Tongue (tissue), 2 donors: Measurements from ENCODE around the gene FAM149B1. TPM values are rescaled to one million over a fixed set of nuclear protein-coding genes. Genes with fewer than 3 reads are reported as not detected.
"Not testable (repeated sequence)": the region's sequence is repeated elsewhere in the genome, so short reads cannot be mapped to it uniquely, and the experiment has no call there.

Experiments
- DNase-seq: peaks from one replicate; pipeline ENCODE4 v3.0.0-alpha.2; 2015
- total RNA-seq: library from RNA; depleted of rRNA; stranded (reverse); fragments of >200 nt; gene quantifications from one replicate; pipeline ENCODE4 v1.2.3, GENCODE V29; 2014

The FAM149B1 gene
- total RNA-seq: 29.0 TPM

DNA sequence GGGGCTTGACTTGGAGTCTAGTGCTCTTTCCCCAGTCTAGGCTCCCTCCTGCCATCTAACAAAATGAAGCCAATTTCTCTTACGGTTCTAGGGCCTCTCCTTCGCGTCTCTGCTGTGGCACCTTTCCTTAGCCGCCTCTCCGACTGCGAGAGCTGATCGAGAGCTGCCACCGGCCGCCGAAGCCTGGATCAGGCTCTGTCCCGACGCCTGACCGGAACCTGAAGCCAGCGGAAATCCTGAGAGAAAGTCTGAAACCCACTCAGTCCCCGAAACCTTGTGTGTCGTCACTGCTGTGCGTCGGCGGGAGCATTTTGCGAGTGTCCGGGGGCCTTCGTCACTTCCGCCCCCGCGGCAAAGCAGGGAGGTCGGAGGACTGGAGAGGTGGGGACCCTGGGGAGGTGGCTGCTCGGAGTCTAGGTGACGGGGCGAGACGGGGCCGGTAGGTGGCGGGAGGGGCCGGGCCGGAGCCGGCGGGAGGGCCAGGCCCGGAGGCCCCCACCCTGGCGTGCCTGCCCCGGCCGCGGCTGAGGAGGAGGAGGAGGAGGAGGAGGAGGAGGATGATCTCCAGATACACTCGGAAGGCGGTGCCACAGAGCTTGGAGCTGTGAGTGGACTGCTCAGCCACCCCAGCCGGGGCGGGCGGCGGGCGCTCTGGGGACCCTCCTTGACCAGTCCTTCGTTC, at the start of gene FAM149B1, which contains the start of gene ECD:
Gene FAM149B1, plus strand, starts transcription at position 337 of the 682 bp plus-strand sequence. Its CDS starts 221 bp downstream, at position 558.
Gene ECD, minus strand, starts transcription at position 226 of the 682 bp plus-strand sequence. CDS start 4,071 bp downstream, outside the sequence.
- peak; percentile 99 for DNase-seq

DNA sequence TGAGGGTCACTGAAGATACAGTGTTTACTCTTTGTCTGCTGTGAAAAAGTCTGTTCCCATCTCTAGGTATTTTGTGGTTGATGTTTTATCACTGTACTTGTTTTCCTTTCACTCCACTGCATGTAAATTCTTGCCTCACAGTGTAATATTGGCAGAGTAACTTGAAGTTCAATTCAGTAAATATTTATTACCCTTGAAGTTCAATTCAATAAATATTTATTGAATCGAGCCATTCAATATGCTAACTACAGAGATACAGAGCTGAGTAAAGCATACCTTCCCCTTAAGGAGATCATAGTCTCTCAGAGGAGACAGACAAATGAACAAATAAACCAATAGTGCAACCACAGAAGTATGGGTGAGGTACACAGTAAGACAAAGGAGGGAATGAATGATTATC, 48.5 kb upstream of the FAM149B1 start:
- DNase-seq: no peak

DNA sequence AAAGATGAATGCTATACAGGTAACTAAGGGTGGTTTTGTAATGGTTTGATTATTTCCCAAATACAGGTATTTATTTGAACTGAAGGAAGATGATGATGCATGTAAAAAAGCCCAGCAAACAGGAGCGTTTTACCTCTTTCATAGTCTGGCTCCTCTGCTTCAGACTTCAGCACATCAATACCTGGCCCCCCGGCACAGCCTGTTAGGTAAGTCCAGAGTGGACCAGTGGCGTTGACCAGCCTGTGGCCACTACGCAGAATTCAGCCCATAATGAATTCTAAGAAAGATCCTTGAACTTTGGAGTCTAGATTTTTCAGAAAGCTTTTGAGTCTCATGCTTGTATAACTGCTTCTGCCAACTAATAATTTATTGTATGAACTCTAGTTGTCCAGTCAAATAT, 48.0 kb upstream of the FAM149B1 start:
- DNase-seq: no peak

DNA sequence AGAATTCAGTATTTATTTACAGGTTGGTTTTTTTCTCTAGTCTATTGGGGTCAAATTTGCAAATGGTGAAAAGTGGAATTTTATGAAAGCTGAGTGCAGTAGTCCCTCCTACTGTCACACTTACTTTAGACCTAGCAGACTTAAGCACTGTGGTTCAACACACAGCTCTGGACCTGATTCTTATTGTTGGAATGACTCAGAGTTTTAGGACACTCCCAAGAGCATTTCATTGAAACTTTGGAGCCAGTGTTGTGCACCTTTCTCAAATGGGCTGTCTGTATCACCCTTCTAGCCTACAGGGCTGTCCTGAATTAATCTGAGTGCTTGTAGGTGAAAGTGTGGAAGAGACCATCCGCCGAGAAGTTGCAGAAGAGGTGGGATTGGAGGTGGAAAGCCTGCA, 41.6 kb upstream of the FAM149B1 start:
- no peak for DNase-seq

DNA sequence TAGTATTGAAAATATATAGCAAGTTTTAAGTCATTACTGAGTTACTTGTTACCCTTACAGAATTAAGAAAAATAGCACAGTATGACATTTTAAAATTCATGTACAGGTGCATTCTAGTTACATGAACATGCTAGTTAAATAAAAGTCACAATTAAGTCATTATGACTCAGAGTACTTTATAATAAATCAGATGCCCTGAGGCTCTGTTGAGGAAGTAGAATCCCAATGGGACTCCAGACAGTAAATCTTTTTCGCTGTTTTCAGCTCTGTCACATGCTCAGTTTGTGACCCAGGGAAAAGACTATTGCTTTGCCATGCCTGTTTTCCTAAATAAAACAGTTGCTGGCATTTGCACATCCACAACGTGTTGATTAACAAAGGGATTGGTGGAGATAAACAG, 36.6 kb upstream of the FAM149B1 start:
- DNase-seq: no peak

DNA sequence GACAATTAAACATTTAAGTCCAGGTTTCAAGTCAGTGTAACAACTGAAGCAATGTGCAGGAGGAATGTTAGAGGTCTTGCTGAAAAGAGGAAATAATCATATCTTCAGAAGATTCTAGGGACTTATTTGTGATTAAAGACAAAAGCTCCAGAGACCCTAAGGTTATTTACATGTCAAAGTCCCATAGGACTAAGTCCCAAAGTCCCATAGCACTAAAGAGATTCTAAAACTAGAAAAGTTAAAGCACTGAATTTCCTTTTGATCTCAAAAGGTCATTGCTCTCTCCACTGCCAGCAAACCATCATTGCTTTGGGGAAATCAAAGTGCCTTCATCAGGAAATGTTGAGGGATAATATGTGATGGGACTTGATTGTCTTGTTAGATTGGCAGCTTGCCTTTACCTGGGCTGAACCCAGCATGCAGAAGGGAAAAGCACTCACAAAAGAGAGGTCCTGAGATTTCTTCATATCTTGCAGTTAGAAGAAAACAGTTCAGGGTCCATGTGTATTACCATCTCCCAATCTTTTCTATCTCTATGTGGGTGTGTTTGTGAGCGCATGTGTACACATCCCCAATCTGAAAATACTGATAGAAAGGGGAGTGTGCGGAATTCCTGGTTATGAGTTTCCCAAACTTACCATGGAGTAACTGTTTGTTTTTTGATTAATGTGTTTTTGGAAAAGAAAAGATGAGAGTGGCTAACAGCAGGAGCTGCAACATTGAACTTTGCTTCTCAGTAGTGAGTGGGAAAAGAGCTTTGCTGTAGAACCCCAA, 35.8 kb upstream of the FAM149B1 start:
- DNase-seq: no peak

DNA sequence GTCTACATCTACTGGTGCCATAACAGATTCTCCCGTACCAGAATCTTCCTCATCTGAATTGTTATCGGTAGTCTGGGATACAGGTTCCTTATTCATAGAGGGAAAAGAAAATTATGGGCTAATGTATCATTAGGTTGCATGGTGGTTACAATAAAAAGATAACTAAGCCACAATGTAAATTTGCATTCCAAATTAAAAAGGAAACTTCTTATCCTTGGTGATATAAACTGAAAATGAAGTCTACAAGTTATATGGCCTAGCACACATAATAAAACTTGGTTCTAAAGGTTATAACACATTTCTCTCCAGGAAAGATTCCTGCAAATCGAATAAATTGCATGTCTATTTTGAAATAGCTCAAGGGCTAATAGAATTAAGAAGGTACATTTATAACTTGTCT, 33.2 kb upstream of the FAM149B1 start:
- no peak for DNase-seq

DNA sequence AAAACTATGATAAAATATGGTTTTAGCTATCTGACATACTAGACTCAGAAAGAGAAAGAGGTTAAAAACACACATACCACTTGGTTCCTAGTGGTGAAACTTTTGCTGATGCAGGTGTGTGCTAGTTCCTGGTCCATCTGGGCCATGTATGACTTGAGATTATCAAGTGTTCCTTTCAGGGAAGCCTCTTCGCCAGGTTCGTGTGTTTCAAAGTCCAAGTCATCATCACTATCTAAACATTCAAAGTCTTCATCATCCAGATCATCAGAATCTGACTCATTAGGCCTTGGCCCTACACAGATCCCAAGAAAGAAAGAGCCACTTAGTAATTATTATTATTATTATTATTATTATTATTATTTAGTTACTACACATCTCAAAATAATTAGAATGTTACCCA, 31.3 kb upstream of the FAM149B1 start:
- no peak for DNase-seq

DNA sequence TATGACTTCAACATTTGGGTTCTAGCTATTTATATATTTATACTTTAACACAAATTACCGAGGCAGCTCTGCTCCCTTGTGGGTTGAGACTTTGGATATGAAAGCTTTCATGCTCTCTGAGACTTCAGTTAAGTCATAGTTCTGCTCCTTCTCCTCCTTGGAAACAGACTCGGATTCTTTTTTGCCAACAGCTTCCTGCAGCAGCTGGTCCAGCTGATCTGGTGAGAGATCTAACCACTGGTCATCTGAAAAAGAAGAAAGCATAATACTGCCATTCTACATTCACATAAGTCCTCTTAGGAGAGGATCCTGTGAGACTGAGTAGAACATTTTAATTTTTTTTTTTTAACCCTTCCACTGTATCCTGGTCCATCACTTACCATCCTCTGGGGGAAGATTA, 28.7 kb upstream of the FAM149B1 start:
- no peak for DNase-seq

DNA sequence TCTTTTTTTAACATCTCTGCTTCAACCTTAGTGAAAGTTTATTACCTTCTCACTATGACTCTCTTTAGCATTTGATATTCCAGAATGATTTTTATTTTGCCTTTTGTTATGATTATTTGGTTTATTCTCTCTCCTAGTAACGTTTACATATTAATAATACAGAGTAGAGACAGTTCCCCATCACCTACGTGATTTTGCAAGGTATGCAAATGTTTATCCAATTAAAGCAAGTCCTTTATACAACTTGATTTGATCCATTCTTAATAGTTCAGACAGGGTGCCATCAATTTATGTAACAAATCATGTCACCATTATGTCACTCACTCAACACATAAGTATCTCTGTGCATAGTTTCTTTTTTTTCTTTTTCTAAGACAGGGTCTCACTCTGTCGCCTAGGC, 26.3 kb upstream of the FAM149B1 start:
- no peak for DNase-seq

DNA sequence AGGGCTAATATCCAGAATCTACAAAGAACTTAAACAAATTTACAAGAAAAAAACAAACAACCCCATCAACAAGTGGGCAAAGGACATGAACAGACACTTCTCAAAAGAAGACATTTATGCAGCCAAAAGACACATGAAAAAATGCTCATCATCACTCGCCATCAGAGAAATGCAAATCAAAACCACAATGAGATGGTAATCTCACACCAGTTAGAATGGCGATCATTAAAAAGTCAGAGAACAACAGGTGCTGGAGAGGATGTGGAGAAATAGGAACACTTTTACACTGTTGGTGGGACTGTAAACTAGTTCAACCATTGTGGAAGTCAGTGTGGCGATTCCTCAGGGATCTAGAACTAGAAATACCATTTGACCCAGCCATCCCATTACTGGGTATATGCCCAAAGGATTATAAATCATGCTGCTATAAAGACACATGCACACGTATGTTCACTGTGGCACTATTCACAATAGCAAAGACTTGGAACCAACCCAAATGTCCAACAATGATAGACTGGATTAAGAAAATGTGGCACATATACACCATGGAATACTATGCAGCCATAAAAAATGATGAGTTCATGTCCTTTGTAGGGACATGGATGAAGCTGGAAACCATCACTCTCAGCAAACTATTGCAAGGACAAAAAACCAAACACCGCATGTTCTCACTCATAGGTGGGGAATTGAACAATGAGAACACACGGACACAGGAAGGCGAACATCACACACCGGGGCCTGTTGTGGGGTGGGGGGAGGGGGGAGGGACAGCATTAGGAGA, 17.1 kb upstream of the FAM149B1 start:
- DNase-seq: not testable (repeated sequence)

DNA sequence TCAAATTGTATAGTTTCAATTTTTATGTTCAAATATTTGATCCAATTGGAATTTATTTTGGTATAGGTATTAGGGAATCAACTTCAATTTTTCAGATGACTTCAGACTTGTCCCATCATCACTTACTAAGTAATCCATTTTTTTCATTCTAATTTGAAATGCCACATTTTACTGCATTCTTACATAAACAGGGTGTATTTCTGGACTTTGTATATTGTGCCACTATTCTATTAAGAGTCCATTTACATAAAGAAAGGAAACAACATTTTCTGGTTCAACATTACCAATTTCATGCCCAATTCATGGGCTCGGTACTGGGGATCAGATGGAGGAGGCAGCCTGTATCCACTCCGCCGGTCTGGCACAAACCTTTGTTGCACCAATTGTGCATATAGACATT, 15.9 kb upstream of the FAM149B1 start:
- no peak for DNase-seq

DNA sequence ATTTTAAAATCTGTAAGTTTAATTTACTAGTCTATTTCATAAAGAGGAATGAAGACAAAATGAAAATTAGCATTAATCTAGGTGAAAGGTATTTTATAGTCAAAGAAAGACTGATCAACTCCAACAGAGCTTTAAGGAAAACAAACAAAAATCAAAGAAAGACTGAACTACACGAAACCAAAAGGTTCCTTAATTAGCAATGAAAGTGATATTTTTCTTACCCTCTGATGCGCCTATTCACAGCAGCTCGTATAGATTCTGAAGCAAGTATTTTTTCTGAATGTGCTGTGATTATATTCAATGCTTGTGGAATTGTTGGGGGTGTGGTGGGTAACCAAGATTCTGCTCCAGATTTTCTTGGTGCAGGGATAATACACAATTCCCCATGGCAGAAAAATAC, 11.9 kb upstream of the FAM149B1 start:
- DNase-seq: no peak

DNA sequence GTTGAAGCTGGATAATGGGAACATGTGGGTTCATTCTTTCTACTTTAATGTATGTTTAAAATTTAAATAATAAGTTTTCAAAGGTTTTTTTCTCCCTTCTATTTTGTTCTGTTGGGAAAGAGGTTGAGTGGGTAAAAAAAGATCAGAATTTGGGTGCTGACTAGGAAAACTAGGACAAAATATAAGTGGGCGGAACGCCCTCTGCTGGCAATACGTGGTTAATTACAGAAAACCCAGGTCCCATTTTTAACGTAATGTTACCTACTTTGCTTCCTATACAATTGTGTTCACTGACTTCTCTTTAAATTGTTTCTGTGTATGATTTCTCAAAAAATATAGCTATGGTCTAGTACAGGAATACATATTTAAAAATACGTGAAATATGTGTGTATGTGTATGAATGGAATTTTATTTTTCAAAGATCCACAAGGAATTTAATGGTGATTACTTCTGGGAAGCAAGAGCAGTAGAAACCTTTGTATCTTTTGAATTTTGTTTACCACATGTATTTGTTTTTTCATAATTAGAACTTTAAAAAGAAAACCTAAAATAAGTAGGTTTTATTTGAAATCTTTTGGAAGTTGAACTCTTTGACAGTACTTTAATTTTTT, 8.8 kb upstream of the FAM149B1 start:
- DNase-seq: peak; percentile 83

DNA sequence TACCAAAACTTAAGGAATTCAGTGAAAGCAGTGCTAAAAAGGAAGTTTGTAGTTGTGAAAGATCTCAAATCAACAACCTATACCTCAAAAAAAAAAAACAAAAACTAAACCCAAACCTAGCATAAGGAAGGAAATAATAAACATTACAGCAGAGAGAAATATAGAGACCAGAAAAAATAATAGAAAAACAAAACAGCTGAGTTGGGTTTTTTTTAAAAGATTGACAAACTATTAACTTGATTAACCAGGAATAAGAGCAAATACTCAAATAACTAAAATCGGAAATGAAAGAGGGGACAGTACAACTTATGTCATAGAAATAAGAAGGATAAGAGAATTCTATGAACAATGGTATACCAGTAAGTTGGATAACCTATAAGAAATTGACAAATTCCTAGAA, 6.8 kb upstream of the FAM149B1 start:
- DNase-seq: no peak

DNA sequence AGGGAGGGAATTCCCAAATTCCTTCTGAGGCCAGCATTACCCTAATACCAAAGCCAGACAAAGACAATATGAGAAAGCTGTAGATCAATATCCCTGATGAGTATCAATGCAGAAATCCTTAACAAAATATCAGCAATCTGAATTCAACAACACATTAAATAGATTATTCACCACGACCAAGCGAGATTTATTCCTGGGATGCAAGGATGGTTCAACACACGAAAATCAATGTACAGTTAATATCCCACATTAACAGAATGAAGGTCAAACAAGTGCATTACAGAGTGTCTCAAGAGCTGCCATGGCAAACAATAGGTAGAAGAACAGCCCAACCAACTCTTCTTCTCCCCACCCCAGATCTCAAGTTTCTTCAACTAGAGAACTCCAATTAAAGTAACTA, 6.3 kb upstream of the FAM149B1 start:
- DNase-seq: no peak

DNA sequence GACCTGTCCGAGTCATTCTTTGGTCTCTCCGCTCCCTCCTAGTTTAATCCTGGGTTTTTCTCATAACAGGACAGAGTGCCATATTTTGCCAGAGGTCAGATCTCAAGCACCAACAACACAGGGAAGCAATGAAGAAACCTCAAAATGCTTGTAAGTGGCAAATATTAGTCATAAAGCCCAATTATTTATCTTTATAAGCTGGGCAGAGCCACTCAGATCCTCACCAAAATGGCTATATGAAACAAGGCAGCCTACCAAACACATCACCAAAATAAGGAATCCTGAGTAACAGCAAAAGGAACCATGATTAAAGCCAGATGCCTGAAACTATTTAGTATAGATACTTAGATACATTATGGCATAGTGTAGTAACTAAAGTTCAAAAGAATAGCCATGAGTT, 4.8 kb upstream of the FAM149B1 start:
- no peak for DNase-seq

DNA sequence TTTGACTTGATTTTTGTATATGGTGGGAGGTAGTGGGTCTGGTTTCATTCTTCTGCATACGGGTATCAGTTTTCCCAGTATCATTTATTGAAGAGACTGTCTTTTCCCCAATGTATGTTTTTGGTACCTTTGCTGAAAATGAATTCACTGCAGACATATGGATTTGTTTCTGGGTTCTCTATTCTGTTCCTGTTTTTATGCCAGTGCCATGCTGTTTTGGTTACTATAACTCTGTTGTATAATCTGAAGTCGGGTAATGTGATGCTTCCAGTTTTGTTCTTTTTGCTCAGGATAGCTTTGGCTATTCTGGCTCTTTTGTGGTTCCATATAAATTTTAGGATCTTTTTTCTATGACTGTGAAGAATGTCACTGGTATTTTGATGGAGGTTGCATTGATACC, 947 bp upstream of the FAM149B1 start:
- DNase-seq: no peak

DNA sequence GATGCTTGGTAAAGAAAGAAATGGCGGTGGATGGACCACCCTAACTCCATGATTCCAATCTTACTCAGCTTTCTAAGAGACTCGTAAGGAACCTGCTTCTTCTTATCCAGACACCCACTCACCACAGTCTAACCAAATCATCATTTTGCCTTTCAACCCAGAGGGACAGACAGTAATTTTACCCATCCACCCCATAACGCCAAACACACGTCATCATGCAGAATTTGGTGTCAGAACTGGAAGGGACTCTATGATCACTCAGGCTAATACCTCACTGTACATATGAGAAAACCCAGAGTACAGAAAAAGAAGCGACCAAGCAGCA, 499 bp upstream of the FAM149B1 start:
- no peak for DNase-seq

DNA sequence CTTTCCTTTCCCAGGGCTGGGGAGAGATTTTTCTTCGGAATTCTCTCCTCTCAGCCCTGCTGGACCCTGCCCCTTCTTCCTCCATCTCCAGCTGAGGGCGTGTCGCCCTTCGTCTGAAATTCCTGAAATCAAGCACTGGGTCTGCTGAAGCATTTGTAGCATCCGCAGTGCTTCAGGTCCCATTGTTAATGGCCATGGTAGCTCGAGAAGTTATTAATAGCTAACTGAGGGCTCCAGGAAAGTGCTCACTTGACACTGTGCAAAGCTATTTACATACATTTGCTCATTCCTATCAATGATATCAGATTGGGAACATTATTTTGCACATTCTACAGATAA, 515 bp downstream of the FAM149B1 start:
- DNase-seq: no peak

DNA sequence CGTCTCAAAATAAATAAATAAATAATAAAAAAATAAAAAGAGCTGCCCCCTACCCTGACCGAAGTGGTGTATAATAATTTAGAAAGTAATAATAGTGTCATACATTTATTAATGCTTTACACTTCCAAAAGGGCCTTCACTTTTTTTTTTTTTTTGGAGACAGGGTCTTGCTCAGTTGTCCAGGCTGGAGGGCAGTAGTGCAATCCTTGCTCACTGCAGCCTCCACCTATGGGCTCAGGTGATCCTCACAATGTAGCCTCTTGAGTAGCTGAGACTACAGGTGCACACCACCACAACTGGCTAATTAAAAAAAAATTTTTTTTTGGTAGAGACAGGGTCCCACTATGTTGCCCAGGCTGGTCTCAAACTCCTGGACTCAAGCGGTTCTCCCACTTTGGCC, 1.4 kb downstream of the FAM149B1 start:
- DNase-seq: no peak

DNA sequence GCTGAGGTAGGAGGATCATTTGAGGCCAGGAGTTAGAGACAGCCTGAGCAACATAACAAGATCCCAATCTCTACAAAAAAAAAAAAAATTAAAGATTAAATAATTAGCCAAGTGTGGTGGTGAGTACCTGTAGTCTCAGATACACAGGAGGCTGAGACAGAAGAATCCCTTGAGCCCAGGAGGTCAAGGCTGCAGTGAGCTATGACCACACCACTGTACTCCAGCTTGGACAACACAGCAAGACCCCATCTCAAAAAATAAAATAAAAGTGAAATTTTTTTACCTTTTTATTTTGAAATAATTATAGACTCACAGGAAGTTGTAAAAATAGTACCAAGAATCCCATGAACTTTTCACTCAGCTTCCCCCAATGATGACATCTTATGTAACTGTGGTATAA, 4.9 kb downstream of the FAM149B1 start:
- no peak for DNase-seq
